ENCODE data around the gene AVL9.
"Not testable (repeated sequence)": the region's sequence is repeated elsewhere in the genome, so short reads cannot be mapped to it uniquely, and the experiment has no call there.

Gene AVL9

GRCh38 chr7:32586291-32587221 lies 91.3 kb downstream of the AVL9 start:
- no peak for DNase-seq (ENCODE audit: low read depth in 2 of 3, low spot score in 1 of 3)

- DNase-seq (ENCODE audit: low read depth in 2 of 3, low spot score in 1 of 3): no peak
Measured at GRCh38 chr7:32587411-32587948, 92.2 kb downstream of the AVL9 start.

GRCh38 chr7:32588657-32589056 lies 93.4 kb downstream of the AVL9 start:
- peak in 1 of 3 donors; percentile 7 for DNase-seq (ENCODE audit: low read depth in 2 of 3, low spot score in 1 of 3)

- no peak for DNase-seq (ENCODE audit: low read depth in 2 of 3, low spot score in 1 of 3)
Measured at GRCh38 chr7:32591938-32592337, 96.6 kb downstream of the AVL9 start.

- DNase-seq (ENCODE audit: low read depth in 2 of 3, low spot score in 1 of 3): no peak
Measured at GRCh38 chr7:32592701-32593100, 97.4 kb downstream of the AVL9 start.

- no peak for DNase-seq (ENCODE audit: low read depth in 2 of 3, low spot score in 1 of 3)
Measured at GRCh38 chr7:32594965-32595490, 99.7 kb downstream of the AVL9 start.

- DNase-seq (ENCODE audit: low read depth in 2 of 3, low spot score in 1 of 3): not testable (repeated sequence)
Measured at GRCh38 chr7:32601196-32601595, 105.9 kb downstream of the AVL9 start.

GRCh38 chr7:32602470-32602869 lies 107.2 kb downstream of the AVL9 start:
- no peak for DNase-seq (ENCODE audit: low read depth in 2 of 3, low spot score in 1 of 3)

GRCh38 chr7:32603492-32603891 lies 108.2 kb downstream of the AVL9 start:
- not testable (repeated sequence) for DNase-seq (ENCODE audit: low read depth in 2 of 3, low spot score in 1 of 3)

GRCh38 chr7:32604047-32604446 lies 108.8 kb downstream of the AVL9 start:
- DNase-seq (ENCODE audit: low read depth in 2 of 3, low spot score in 1 of 3): not testable (repeated sequence)

GRCh38 chr7:32605032-32605431 lies 109.7 kb downstream of the AVL9 start:
- no peak for DNase-seq (ENCODE audit: low read depth in 2 of 3, low spot score in 1 of 3)

- DNase-seq (ENCODE audit: low read depth in 2 of 3, low spot score in 1 of 3): no peak
Measured at GRCh38 chr7:32609463-32609862, 114.2 kb downstream of the AVL9 start.

- DNase-seq (ENCODE audit: low read depth in 2 of 3, low spot score in 1 of 3): no peak
Measured at GRCh38 chr7:32611201-32612099, 116.2 kb downstream of the AVL9 start.

- DNase-seq (ENCODE audit: low read depth in 2 of 3, low spot score in 1 of 3): no peak
Measured at GRCh38 chr7:32616625-32617024, 121.3 kb downstream of the AVL9 start.

- peak in 1 of 3 donors; percentile 4 for DNase-seq (ENCODE audit: low read depth in 2 of 3, low spot score in 1 of 3)
Measured at GRCh38 chr7:32618470-32618869, 123.2 kb downstream of the AVL9 start.

- no peak for DNase-seq (ENCODE audit: low read depth in 2 of 3, low spot score in 1 of 3)
Measured at GRCh38 chr7:32618987-32619386, 123.7 kb downstream of the AVL9 start.

GRCh38 chr7:32619416-32619815 lies 124.1 kb downstream of the AVL9 start:
- DNase-seq (ENCODE audit: low read depth in 2 of 3, low spot score in 1 of 3): not testable (repeated sequence)

GRCh38 chr7:32631021-32631420 lies 135.7 kb downstream of the AVL9 start:
- no peak for DNase-seq (ENCODE audit: low read depth in 2 of 3, low spot score in 1 of 3)

- DNase-seq (ENCODE audit: low read depth in 2 of 3, low spot score in 1 of 3): not testable (repeated sequence)
Measured at GRCh38 chr7:32631590-32632497, 136.6 kb downstream of the AVL9 start.

- not testable (repeated sequence) for DNase-seq (ENCODE audit: low read depth in 2 of 3, low spot score in 1 of 3)
Measured at GRCh38 chr7:32633446-32633845, 138.2 kb downstream of the AVL9 start.

Data from stimulated activated CD4-positive, alpha-beta T cell treated with anti-CD3 and anti-CD28 coated beads, Interleukin-12 subunit alpha, Interleukin-12 subunit beta, amount 100 ng/mL, for 48 hours (primary cell).